Stimulated activated CD8-positive, alpha-beta memory T cell treated with anti-CD3 and anti-CD28 coated beads, Interleukin-7, amount 100 ng/mL, for 48 hours (primary cell): Measurements from ENCODE around the gene DLGAP1.
"Not testable (repeated sequence)": the region's sequence is repeated elsewhere in the genome, so short reads cannot be mapped to it uniquely, and the experiment has no call there.

Experiments used
- DNase-seq, 2 donors: peaks; one replicate each; pipeline ENCODE4 v3.0.0-alpha.2; 2020; ENCODE audit warnings: low read depth in 1 of 2; ENCODE audit errors: extremely low read depth in 1 of 2

DLGAP1 gene

DNA sequence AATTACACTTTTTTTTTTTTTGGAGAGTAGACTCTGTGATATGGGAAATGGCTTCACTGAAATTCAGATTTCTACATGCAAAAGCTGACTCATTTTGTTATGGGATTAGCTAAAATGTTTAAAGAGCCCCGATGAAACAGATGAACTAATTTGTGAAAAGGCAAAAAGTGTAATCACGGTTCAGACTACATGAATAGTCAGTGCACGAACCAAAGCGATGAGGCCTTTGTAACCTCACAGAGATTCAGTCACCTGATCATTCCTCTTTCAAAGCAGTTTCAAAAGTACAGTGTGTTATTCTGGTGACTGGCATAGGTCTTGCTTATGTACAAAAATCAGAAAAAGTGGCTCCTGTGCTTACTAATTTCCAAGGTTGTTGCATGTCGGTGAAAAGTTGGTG lies 960.5 kb downstream of the DLGAP1 start:
- DNase-seq: no peak

- no peak for DNase-seq
Measured at GRCh38 chr18:3494245-3494526, 960.9 kb downstream of the DLGAP1 start.

DNA sequence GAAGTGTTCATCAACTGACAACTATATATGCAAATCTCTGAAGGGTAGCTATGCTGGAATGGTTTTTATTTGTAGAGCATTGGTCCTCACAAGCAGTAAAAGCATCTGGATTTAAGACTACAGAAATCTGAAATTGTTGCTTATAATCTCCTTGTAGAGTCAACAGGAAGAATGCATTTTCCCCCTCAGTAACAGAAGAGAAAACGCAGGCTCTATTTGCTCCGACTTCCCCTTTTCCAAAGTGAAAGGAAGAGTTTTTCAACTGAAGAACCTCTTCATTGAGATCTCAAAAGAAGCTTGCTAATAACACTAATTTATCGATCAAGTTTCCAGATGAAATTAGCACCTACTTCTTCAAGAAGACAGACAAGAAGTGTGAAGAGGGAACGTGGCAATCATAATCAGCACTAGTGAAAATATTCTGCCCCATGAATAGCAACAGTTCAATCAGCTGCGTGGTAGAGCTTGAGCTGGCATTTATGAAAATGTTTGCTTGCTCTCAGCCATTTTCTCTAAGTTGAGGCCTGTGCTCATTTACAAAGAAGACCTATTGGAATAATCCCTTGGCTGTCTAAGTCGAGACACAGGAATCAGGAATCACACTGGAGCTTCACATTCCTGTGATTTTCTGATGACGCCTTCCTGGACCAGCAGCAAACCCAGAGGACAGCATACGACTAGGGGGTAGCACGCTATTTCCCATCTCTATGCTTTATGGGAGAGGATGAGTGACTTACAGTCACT lies 961.4 kb downstream of the DLGAP1 start:
- no peak for DNase-seq

DNA sequence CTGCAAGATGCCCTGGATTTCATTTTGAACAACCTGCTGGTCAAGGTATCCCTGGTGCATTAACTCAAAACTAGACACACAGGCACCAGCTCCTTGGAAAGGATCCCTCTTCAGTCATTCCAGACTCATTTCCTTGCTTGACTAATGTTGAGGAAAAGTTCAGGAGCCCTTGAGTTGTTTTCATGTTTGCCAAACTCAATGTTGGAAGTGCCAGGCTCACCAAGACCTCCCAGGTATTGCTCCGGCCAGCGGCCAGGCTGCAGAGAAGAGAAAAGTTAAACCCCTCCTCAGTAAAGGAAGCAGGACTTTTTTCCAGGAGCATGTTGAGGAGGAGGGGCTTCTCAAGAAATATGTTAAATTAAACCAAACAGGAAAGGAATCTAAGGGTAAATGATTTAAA lies 962.4 kb downstream of the DLGAP1 start:
- no peak for DNase-seq

- no peak for DNase-seq
Measured at GRCh38 chr18:3491981-3492555, 963.0 kb downstream of the DLGAP1 start.

GRCh38 chr18:3489462-3489861 lies 965.6 kb downstream of the DLGAP1 start:
- DNase-seq: no peak

- DNase-seq: no peak
Measured at GRCh38 chr18:3486512-3486911, 968.6 kb downstream of the DLGAP1 start.

DNA sequence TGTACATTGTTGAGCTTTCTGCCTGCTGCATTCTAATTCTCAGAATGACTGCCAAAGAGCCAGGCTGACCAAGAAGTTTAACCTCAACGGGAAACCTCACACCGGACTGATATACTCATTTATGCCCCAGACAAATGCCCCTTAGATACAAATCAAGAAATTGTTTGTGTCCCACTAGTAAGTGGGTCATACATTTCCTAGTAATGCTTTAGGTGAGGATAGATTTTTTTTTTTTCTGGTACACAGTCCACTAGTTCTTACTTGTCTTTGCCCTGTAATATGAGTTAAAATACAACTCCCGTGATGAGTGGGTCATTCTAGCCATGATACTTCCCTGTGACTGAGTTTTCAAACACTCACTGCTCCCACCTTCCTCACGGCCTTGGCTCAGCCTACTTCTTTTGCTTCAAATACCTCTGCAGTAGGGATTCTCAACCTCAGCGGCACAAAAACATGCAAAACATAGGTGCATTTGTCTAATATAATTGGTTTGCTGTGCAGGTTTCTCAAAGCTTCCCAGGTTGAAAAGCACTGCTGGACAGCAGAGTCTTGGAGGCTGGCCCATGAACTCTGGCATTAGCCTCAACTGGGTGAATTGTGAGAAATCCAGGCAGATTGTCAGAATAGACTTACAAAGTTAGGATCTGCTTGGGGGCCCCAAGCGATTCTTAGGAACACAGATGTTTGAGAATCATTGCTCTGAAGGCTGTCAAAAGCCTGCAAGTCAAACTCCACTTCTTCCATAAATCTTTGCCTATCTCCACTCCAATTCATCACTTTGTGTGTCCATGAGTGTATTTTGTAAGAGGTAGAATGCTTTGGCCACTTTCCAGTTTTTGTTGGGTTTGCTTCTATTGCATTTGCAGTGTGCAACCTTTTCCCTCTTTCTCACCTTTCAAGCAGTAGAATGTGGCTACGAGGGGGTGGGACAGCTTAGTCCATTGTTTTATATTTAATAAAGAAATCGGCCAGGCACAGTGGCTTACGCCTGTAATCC lies 969.7 kb downstream of the DLGAP1 start:
- no peak for DNase-seq

- no peak for DNase-seq
Measured at GRCh38 chr18:3482258-3482657, 972.8 kb downstream of the DLGAP1 start.

DNA sequence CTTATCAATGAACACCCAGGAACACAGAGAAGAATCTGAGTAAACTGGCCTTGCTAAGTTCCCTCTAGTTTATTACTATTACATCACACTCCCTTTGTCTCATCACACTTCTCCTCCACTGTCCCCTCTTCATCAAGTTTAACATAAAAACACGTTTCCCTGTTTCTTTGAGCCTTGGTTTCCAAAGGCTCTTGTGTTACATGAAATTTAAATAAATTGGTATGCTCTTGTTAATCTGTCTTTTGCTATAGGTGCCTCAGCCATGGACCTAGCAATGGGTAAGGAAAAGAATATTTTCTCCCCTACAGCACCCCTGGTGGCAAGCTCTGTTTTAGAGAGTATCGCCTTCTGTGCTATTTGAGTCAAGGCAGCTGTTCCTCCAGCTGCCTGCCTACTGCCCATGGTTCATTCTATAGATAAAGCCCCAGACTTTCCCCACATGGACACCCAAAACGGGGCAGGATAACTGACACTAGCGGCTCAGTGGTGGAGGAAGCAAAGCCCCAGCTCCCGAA lies 973.4 kb downstream of the DLGAP1 start:
- DNase-seq: no peak

DNA sequence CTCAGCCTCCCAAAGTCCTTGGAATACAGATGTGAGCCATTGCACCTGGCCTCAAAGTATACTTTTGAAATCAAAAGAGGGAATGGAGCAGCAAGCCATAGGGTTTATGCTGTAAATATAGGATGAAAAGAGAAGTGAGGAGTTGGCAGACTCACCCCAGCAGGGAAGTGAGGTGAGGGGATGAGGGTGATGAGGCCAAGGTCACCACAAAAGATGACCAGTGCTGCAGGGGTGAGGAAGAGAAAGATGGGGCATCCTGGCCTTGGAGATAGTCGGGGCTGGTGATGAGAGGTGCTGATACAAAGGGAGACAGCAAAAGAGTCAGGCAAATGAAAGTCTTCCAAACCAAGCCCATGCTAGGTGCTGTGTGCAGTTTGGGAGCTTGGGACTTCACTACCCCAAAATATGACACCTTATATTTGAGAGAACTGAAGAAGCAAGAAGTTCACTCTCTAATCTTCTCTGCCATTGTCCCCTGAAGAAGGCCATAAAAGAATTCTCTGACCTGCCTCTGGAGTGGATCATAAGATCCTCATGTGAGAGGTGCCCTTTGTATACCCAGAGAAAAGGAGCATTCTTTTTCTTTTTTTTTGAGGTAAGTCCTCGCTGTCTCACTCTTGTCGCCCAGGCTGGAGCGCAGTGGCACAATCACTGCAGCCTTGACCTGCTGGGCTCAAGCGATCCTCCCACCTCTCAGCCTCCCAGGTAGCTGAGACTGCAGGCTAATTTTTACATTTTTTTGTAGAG lies 974.1 kb downstream of the DLGAP1 start:
- no peak for DNase-seq

GRCh38 chr18:3479978-3480509 lies 975.1 kb downstream of the DLGAP1 start:
- no peak for DNase-seq

- no peak for DNase-seq
Measured at GRCh38 chr18:3478262-3478978, 976.7 kb downstream of the DLGAP1 start.

DNA sequence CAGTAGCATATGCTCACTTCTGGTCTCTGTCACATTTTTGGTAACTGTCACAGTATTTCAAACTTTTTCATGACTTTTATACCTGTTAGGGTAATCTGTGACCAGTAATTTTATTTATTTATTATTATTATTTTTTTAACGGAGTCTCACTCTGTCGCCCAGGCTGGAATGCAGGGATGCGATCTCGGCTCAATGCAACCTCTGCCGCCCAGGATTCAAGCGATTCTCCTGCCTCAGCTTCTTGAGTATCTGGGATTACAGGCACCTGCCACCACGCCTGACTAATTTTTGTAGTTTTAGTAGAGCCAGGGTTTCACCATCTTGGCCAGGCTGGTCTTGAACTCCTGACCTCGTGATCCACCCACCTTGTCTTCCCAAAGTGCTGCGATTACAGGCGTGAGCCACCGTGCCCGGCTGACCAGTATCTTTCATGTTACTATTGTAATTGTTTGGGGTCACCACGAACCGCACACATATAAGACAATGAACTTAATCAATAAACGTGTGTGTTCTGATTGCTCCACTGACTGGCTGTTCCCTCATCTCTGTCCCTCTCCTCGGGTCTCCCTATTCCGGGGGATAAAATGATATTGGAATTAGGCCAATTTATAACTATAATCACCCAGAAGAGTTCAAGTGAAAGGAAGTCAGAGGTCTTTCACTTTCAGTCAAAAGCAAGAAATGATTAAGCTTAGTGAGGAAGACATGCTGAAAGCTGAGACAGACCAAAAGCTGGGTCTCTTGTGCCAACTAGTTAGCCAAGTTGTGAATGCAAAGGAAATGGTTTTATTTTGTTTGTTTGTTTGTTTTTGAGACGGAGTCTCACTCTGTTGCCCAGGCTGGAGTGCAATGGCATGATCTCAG lies 982.2 kb downstream of the DLGAP1 start:
- no peak for DNase-seq

GRCh38 chr18:3472121-3472520 lies 983.0 kb downstream of the DLGAP1 start:
- DNase-seq: not testable (repeated sequence)

GRCh38 chr18:3471141-3471648 lies 983.9 kb downstream of the DLGAP1 start:
- no peak for DNase-seq

GRCh38 chr18:3468833-3469232 lies 986.3 kb downstream of the DLGAP1 start:
- no peak for DNase-seq

- DNase-seq: no peak
Measured at GRCh38 chr18:3468066-3468705, 986.9 kb downstream of the DLGAP1 start.
